ENCODE measurements around the gene TRIM10. TPM values are rescaled to one million over a fixed set of nuclear protein-coding genes. Genes with fewer than 3 reads are reported as not detected.

The TRIM10 gene
- polyA plus RNA-seq, 1 donor, result 6.6 TPM

GRCh38 chr6:30111266-30111856, 49.6 kb downstream of the TRIM10 start:
- peak overlapping the region; percentile 82 for H3K27ac ChIP-seq (ENCODE audit: low read length)
- no CpG with 5 or more reads among the region's 27 CpGs for whole genome bisulfite sequencing (ENCODE audit: insufficient coverage, low lambda C conversion rate)

GRCh38 chr6:30104661-30105060, 56.4 kb downstream of the TRIM10 start:
- Histone ChIP-seq H3K27me3 (ENCODE audit: control insufficient read depth, insufficient read depth, low read length) (peaks cover 26% of the 10 kb centered on the region), H3K36me3 (ENCODE audit: control insufficient read depth, insufficient read depth, low read length) (no peaks in the 10 kb centered on the region), H3K9me3 (ENCODE audit: control insufficient read depth, low read depth, low read length) (no peaks in the 10 kb centered on the region), H3K4me3 (ENCODE audit: low read length) (no peak overlapping the region), H3K4me1 (ENCODE audit: control insufficient read depth, insufficient read depth, low read length) (peaks cover 29% of the 10 kb centered on the region), H3K27ac (ENCODE audit: low read length) (no peak overlapping the region)
- DNase-seq, result no peak
- WGBS (ENCODE audit: insufficient coverage, low lambda C conversion rate), result no CpG with 5 or more reads among the region's 2 CpGs

More at GRCh38 chr6:30111266-30111856, 49.6 kb downstream of the TRIM10 start:
- Histone ChIP-seq H3K36me3 (ENCODE audit: control insufficient read depth, insufficient read depth, low read length) (no peaks in the 10 kb centered on the region), H3K4me1 (ENCODE audit: control insufficient read depth, insufficient read depth, low read length) (peaks cover 29% of the 10 kb centered on the region), H3K27me3 (ENCODE audit: control insufficient read depth, insufficient read depth, low read length) (peaks cover 6% of the 10 kb centered on the region), H3K4me3 (ENCODE audit: low read length) (peak overlapping the region; percentile 32), H3K9me3 (ENCODE audit: control insufficient read depth, low read depth, low read length) (no peaks in the 10 kb centered on the region)
- DNase-seq, result peak in 1 of 2 donors; percentile 39

GRCh38 chr6:30103872-30104179, 57.2 kb downstream of the TRIM10 start:
- peak overlapping the region; percentile 81 for H3K27ac ChIP-seq (ENCODE audit: low read length)
- H3K4me1 ChIP-seq (ENCODE audit: control insufficient read depth, insufficient read depth, low read length), result peaks cover 29% of the 10 kb centered on the region
- H3K4me3 ChIP-seq (ENCODE audit: low read length), result peak overlapping the region; percentile 43
- WGBS (ENCODE audit: insufficient coverage, low lambda C conversion rate), result no CpG with 5 or more reads among the region's 3 CpGs
- peaks cover 27% of the 10 kb centered on the region for H3K27me3 ChIP-seq (ENCODE audit: control insufficient read depth, insufficient read depth, low read length)
- DNase-seq, result no peak
- no peaks in the 10 kb centered on the region for H3K9me3 ChIP-seq (ENCODE audit: control insufficient read depth, low read depth, low read length)
- H3K36me3 ChIP-seq (ENCODE audit: control insufficient read depth, insufficient read depth, low read length), result no peaks in the 10 kb centered on the region

- WGBS (ENCODE audit: insufficient coverage, low lambda C conversion rate), result 17% methylated on average over 3 of the region's 36 CpGs
- peak overlapping the region; percentile 81 for H3K27ac ChIP-seq (ENCODE audit: low read length)
- H3K4me1 ChIP-seq (ENCODE audit: control insufficient read depth, insufficient read depth, low read length), result peaks cover 35% of the 10 kb centered on the region
- peaks cover 29% of the 10 kb centered on the region for H3K27me3 ChIP-seq (ENCODE audit: control insufficient read depth, insufficient read depth, low read length)
- H3K4me3 ChIP-seq (ENCODE audit: low read length), result peak overlapping the region; percentile 43
- no peaks in the 10 kb centered on the region for H3K36me3 ChIP-seq (ENCODE audit: control insufficient read depth, insufficient read depth, low read length)
- no peaks in the 10 kb centered on the region for H3K9me3 ChIP-seq (ENCODE audit: control insufficient read depth, low read depth, low read length)
- peak; percentile 87 to 93 for DNase-seq
Observed at GRCh38 chr6:30102970-30103871, 57.8 kb downstream of the TRIM10 start.

- H3K27me3 ChIP-seq (ENCODE audit: control insufficient read depth, insufficient read depth, low read length), result peaks cover 29% of the 10 kb centered on the region
- no CpG with 5 or more reads among the region's 15 CpGs for WGBS (ENCODE audit: insufficient coverage, low lambda C conversion rate)
Observed at GRCh38 chr6:30102414-30102969, 58.5 kb downstream of the TRIM10 start.

More at GRCh38 chr6:30102414-30102969, 58.5 kb downstream of the TRIM10 start:
- peak overlapping the region; percentile 49 for H3K4me3 ChIP-seq (ENCODE audit: low read length)
- DNase-seq, result no peak
- H3K36me3 ChIP-seq (ENCODE audit: control insufficient read depth, insufficient read depth, low read length), result no peaks in the 10 kb centered on the region
- peaks cover 42% of the 10 kb centered on the region for H3K4me1 ChIP-seq (ENCODE audit: control insufficient read depth, insufficient read depth, low read length)
- no peaks in the 10 kb centered on the region for H3K9me3 ChIP-seq (ENCODE audit: control insufficient read depth, low read depth, low read length)
- peak overlapping the region; percentile 81 for H3K27ac ChIP-seq (ENCODE audit: low read length)

Other genes starting within 250 kb of the TRIM10 start
- 326 TPM for gene HLA-A, start 218.7 kb downstream of the TRIM10 start, polyA plus RNA-seq
- gene POLR1H, start 99.9 kb downstream of the TRIM10 start, polyA plus RNA-seq, result 45.1 TPM
- 65.3 TPM for gene PPP1R11, start 94.0 kb downstream of the TRIM10 start, polyA plus RNA-seq
- gene RNF39, start 85.4 kb downstream of the TRIM10 start, polyA plus RNA-seq, result 0.75 TPM
- 5.7 TPM for gene TRIM31, start 48.1 kb downstream of the TRIM10 start, polyA plus RNA-seq
- gene TRIM40, start 25.1 kb downstream of the TRIM10 start, polyA plus RNA-seq, result 6.6 TPM
- gene TRIM15, start 2.3 kb upstream of the TRIM10 start, polyA plus RNA-seq, result 51.7 TPM
- gene TRIM26, start 52.2 kb upstream of the TRIM10 start, polyA plus RNA-seq, result 58.2 TPM
- 10.9 TPM for gene TRIM39, start 165.7 kb upstream of the TRIM10 start, polyA plus RNA-seq
- gene RPP21, start 183.9 kb upstream of the TRIM10 start, polyA plus RNA-seq, result 64.7 TPM

Data from large intestine (tissue), 3 donors.